Gastrocnemius medialis (tissue), 4 donors: ENCODE measurements around the gene CHCHD6. TPM values are rescaled to one million over a fixed set of nuclear protein-coding genes. Genes with fewer than 3 reads are reported as not detected.
A peak's percentile ranks its signal among the peaks of the same experiment; 100 is the strongest.

Experiments
- ATAC-seq, 2 donors: fragments of 150-250 bp; one replicate each; pipeline ENCODE4 v1.9.1; 2016
- DNase-seq, 2 donors: peaks; one replicate each; pipeline ENCODE4 v3.0.0-alpha.2; 2019
- H3K27ac ChIP-seq, 4 donors: fragments of 200-600 bp; sonication (generic); 1 replicate in 1 of 4; 2 replicates in 3 of 4; pipeline ENCODE4 v1.5.1; 2016 to 2018; ENCODE audit warnings: mild to moderate bottlenecking in 2 of 4, moderate library complexity in 1 of 4
- H3K27me3 ChIP-seq, 3 donors: fragments of 200-600 bp; sonication (generic) in 2 of 3; 1 replicate in 1 of 3; 2 replicates in 2 of 3; pipeline versions ENCODE4 v1.5.1 to v1.6.0; 2016 to 2019; ENCODE audit warnings: mild to moderate bottlenecking in 1 of 3, moderate library complexity in 1 of 3
- H3K36me3 ChIP-seq, 2 donors: fragments of 200-600 bp; sonication (generic) in 1 of 2; one replicate each; pipeline ENCODE4 v1.5.1; 2017 to 2018
- H3K4me1 ChIP-seq, 2 donors: fragments of 200-600 bp; sonication (generic) in 1 of 2; one replicate each; pipeline ENCODE4 v1.5.1; 2016 to 2017; ENCODE audit warnings: mild to moderate bottlenecking in 2 of 2
- H3K4me3 ChIP-seq, 4 donors: fragments of 200-600 bp; sonication (generic) in 3 of 4; 1 replicate in 1 of 4; 2 replicates in 3 of 4; pipeline ENCODE4 v1.5.1; 2016 to 2019; ENCODE audit warnings: mild to moderate bottlenecking in 2 of 4
- H3K9me3 ChIP-seq, 3 donors: fragments of 200-600 bp; sonication (generic) in 2 of 3; 1 replicate in 1 of 3; 2 replicates in 2 of 3; pipeline ENCODE4 v1.5.1; 2016 to 2019
- CTCF ChIP-seq, 5 experiments: fragments of 450-650 bp in 3 of 5; fragments of 200-600 bp in 2 of 5; sonication (generic) in 2 of 5; IDR thresholded peaks in 4 of 5; conservative IDR thresholded peaks in 1 of 5; 1 replicate in 4 of 5; 2 replicates in 1 of 5; pipeline ENCODE4 v1.5.1; 2016 to 2019; ENCODE audit warnings: antibody characterized with exemption in 5 of 5, mild to moderate bottlenecking in 3 of 5, moderate library complexity in 3 of 5
- POLR2A ChIP-seq, 2 donors: fragments of 450-650 bp; IDR thresholded peaks; one replicate each; pipeline ENCODE4 v1.6.1; 2017; ENCODE audit warnings: antibody characterized with exemption in 2 of 2, mild to moderate bottlenecking in 2 of 2, moderate library complexity in 2 of 2
- in situ Hi-C, 4 donors: fragments of 200-750 bp; cut with MboI; loops; one replicate each; pipeline versions ENCODE4 v1.15.0 to v1.8.0; 2017; ENCODE audit warnings: low sequenced_read_pairs in 4 of 4
- intact Hi-C: fragments of 100-400 bp; cut with DNase I; formaldehyde crosslinking; loops from one replicate; pipeline ENCODE4 v1.15.1; 2023; ENCODE audit warnings: low total_unique reads
- total RNA-seq, 4 donors: library from RNA; depleted of rRNA; stranded (reverse); fragments of >200 nt; gene quantifications; one replicate each; pipeline versions ENCODE4 v1.1.0 to v1.2.3, GENCODE V29; 2016

Gene CHCHD6
- total RNA-seq, 4 donors from 2014 or later = 2.7 to 4.2 (median 3.4) TPM

GRCh38 chr3:126962756-126963155 is 258.7 kb downstream of the CHCHD6 start:
- ATAC-seq (no peak), DNase-seq (no peak)
- Histone ChIP-seq H3K27me3 (no peaks in the 10 kb centered on the region), H3K4me3 (no peak overlapping the region), H3K9me3 (no peaks in the 10 kb centered on the region), H3K36me3 (no peaks in the 10 kb centered on the region), H3K27ac (peak overlapping the region; percentile 79 to 88 (median 82)), H3K4me1 (peaks cover 50 to 55% of the 10 kb centered on the region in 2 donors)
- no peak for TF ChIP-seq POLR2A (IDR thresholded peaks at IDR 0.05)
- no peak for TF ChIP-seq CTCF (IDR thresholded peaks at IDR 0.05 in 4 of 5, conservative IDR thresholded peaks at IDR 0.05 in 1 of 5)
- intact Hi-C loops (loop anchor here (5.0 kb wide), 1 partner anchor 215 kb away; no protein-coding TSS in a partner anchor), in situ Hi-C loops (loop anchor here in 1 of 4 donors (25.0 kb wide), 1 partner anchor 200 kb away; no protein-coding TSS in a partner anchor)

GRCh38 chr3:126963261-126964190 is 259.5 kb downstream of the CHCHD6 start:
- ATAC-seq = no peak
- intact Hi-C loops = loop anchor here (5.0 kb wide), 1 partner anchor 216 kb away; no protein-coding TSS in a partner anchor
- Histone ChIP-seq H3K9me3 (no peaks in the 10 kb centered on the region), H3K36me3 (no peaks in the 10 kb centered on the region), H3K27me3 (no peaks in the 10 kb centered on the region), H3K27ac (peak overlapping the region in 1 of 4 donors; percentile 88), H3K4me3 (no peak overlapping the region), H3K4me1 (peaks cover 50 to 55% of the 10 kb centered on the region in 2 donors)
- in situ Hi-C loops = loop anchor here in 1 of 4 donors (25.0 kb wide), 1 partner anchor 201 kb away; no protein-coding TSS in a partner anchor
- DNase-seq = peak in 1 of 2 donors; percentile 9
- no peak for TF ChIP-seq POLR2A (IDR thresholded peaks at IDR 0.05)
- TF ChIP-seq CTCF (IDR thresholded peaks at IDR 0.05 in 4 of 5, conservative IDR thresholded peaks at IDR 0.05 in 1 of 5) = no peak

- no peak for TF ChIP-seq POLR2A (IDR thresholded peaks at IDR 0.05)
- TF ChIP-seq CTCF (IDR thresholded peaks at IDR 0.05 in 4 of 5, conservative IDR thresholded peaks at IDR 0.05 in 1 of 5) = no peak
- ATAC-seq = no peak
- Histone ChIP-seq H3K36me3 (no peaks in the 10 kb centered on the region), H3K27me3 (no peaks in the 10 kb centered on the region), H3K4me1 (peaks cover 50 to 55% of the 10 kb centered on the region in 2 donors), H3K27ac (no peak overlapping the region), H3K9me3 (no peaks in the 10 kb centered on the region), H3K4me3 (no peak overlapping the region)
- intact Hi-C loops (loop anchor here (5.0 kb wide), 1 partner anchor 217 kb away; no protein-coding TSS in a partner anchor), in situ Hi-C loops (loop anchor here in 1 of 4 donors (25.0 kb wide), 1 partner anchor 202 kb away; no protein-coding TSS in a partner anchor)
- no peak for DNase-seq
Measured at GRCh38 chr3:126964261-126964660, 260.2 kb downstream of the CHCHD6 start.

- in situ Hi-C loops = loop anchor here in 1 of 4 donors (25.0 kb wide), 1 partner anchor 203 kb away; no protein-coding TSS in a partner anchor
- no peak for ATAC-seq
Measured at GRCh38 chr3:126964950-126965349, 260.9 kb downstream of the CHCHD6 start.

More at GRCh38 chr3:126964950-126965349, 260.9 kb downstream of the CHCHD6 start:
- Histone ChIP-seq H3K4me1 (peaks cover 50 to 55% of the 10 kb centered on the region in 2 donors), H3K9me3 (no peaks in the 10 kb centered on the region), H3K27me3 (no peaks in the 10 kb centered on the region), H3K4me3 (no peak overlapping the region), H3K27ac (no peak overlapping the region), H3K36me3 (no peaks in the 10 kb centered on the region)
- intact Hi-C loops = loop anchor here (5.0 kb wide), 1 partner anchor 218 kb away; no protein-coding TSS in a partner anchor
- TF ChIP-seq CTCF (IDR thresholded peaks at IDR 0.05 in 4 of 5, conservative IDR thresholded peaks at IDR 0.05 in 1 of 5) (no peak), POLR2A (IDR thresholded peaks at IDR 0.05) (no peak)
- DNase-seq = no peak
